Endothelial cell of umbilical vein (primary cell): Measurements from ENCODE around the gene BABAM2. TPM values are rescaled to one million over a fixed set of nuclear protein-coding genes. Genes with fewer than 3 reads are reported as not detected.

ENCODE experiments used
- BruUV-seq: library from RNA; stranded (reverse); fragments of 400-500 nt; replicated peaks from 2 replicates; lab custom pipeline; 2021; lab: Mats Ljungman, UMichigan
- CTCF ChIA-PET: fragments of 300-600, 350-600 bp; sonication (Branson Sonifier 250); formaldehyde crosslinking; loops from one replicate; lab custom pipeline; 2021; ENCODE audit warnings: antibody characterized with exemption, inconsistent platforms; lab: Charles Lee
- POLR2A ChIA-PET: fragments of 300-600, 350-600 bp; sonication (Branson Sonifier 250); formaldehyde crosslinking; loops from one replicate; lab custom pipeline; 2021; ENCODE audit warnings: antibody characterized with exemption, inconsistent platforms; lab: Charles Lee
- DNase-seq: peaks from one replicate; pipeline ENCODE4 v3.0.0-alpha.2; 2011; ENCODE audit warnings: low read depth, low spot score
- FAIRE-seq: peaks from 2 replicates; lab custom pipeline; 2011; peaks lifted over from hg19 to GRCh38; lab: Jason Lieb, UNC
- H2AFZ ChIP-seq: 2 replicates; pipeline ENCODE4 v1.6.0; 2012; ENCODE audit warnings: low read depth, low read length, control low read depth, inconsistent platforms
- H3K27ac ChIP-seq: 2 replicates; pipeline ENCODE4 v1.5.1; 2011; ENCODE audit warnings: low read depth, mild to moderate bottlenecking, control low read depth, low read length, moderate library complexity; ENCODE audit not compliant: insufficient read depth
- H3K27me3 ChIP-seq, 2 experiments: 2 replicates each; pipeline versions ENCODE4 v1.6.0 to v1.6.1; 2011; ENCODE audit warnings: low read length in 2 of 2, mixed read lengths in 1 of 2; ENCODE audit not compliant: control insufficient read depth in 2 of 2, insufficient read depth in 2 of 2
- H3K36me3 ChIP-seq, 2 experiments: 2 replicates in 1 of 2; 3 replicates in 1 of 2; pipeline ENCODE4 v1.5.1; 2011; ENCODE audit warnings: low read length in 2 of 2, mild to moderate bottlenecking in 1 of 2, moderate library complexity in 1 of 2; ENCODE audit not compliant: control insufficient read depth in 2 of 2, insufficient read depth in 2 of 2; ENCODE audit errors: extremely low read depth in 1 of 2
- H3K4me1 ChIP-seq: 3 replicates; pipeline ENCODE4 v1.5.1; 2011; ENCODE audit warnings: mild to moderate bottlenecking, low read length; ENCODE audit not compliant: control insufficient read depth, insufficient read depth; ENCODE audit errors: extremely low read depth
- H3K4me2 ChIP-seq: 2 replicates; pipeline ENCODE4 v1.6.1; 2011; ENCODE audit warnings: low read length, control low read depth, mixed read lengths; ENCODE audit not compliant: insufficient read depth
- H3K4me3 ChIP-seq, 3 experiments: fragments of 200-600 bp in 1 of 3; sonication (generic), shearing (Covaris generic) in 1 of 3; replicated peaks in 1 of 3; 2 replicates each; pipeline ENCODE4 v1.5.1; 2011 to 2016; ENCODE audit warnings: control low read depth in 3 of 3, low read length in 3 of 3, mild to moderate bottlenecking in 2 of 3, inconsistent platforms in 1 of 3, low read depth in 1 of 3, moderate library complexity in 1 of 3; ENCODE audit not compliant: insufficient read depth in 1 of 3
- H3K79me2 ChIP-seq: 2 replicates; pipeline ENCODE4 v1.6.0; 2012; ENCODE audit warnings: low read length, inconsistent platforms; ENCODE audit not compliant: control insufficient read depth, insufficient read depth
- H3K9ac ChIP-seq: replicated peaks from 2 replicates; pipeline ENCODE3; 2011; ENCODE audit warnings: low read length, control low read depth; ENCODE audit not compliant: insufficient read depth; ENCODE audit errors: extremely low read depth
- H3K9me1 ChIP-seq: replicated peaks from 3 replicates; pipeline ENCODE4 v1.6.0; 2011; ENCODE audit warnings: mild to moderate bottlenecking, low read length; ENCODE audit not compliant: control insufficient read depth, insufficient read depth; ENCODE audit errors: extremely low read depth
- H3K9me3 ChIP-seq: replicated peaks from 2 replicates; pipeline ENCODE4 v1.5.1; 2012; ENCODE audit warnings: low read length, inconsistent platforms; ENCODE audit not compliant: control insufficient read depth, insufficient read depth
- H4K20me1 ChIP-seq: replicated peaks from 2 replicates; pipeline ENCODE3; 2011; ENCODE audit warnings: mild to moderate bottlenecking, low read length; ENCODE audit not compliant: control insufficient read depth, insufficient read depth; ENCODE audit errors: extremely low read depth
- CTCF ChIP-seq, 2 donors: IDR thresholded peaks; 1 replicate in 1 of 2; 2 replicates in 1 of 2; pipeline ENCODE4 v1.5.1; 2011; ENCODE audit warnings: low read length in 2 of 2, mild to moderate bottlenecking in 2 of 2, moderate library complexity in 2 of 2, control low read depth in 1 of 2, inconsistent platforms in 1 of 2, low read depth in 1 of 2; ENCODE audit not compliant: insufficient read depth in 1 of 2; ENCODE audit errors: extremely low read depth in 1 of 2
- EZH2 ChIP-seq: IDR thresholded peaks from 2 replicates; pipeline ENCODE4 v1.6.1; 2012; ENCODE audit warnings: borderline replicate concordance, low read depth, mild to moderate bottlenecking, moderate library complexity, low read length, inconsistent platforms; ENCODE audit not compliant: severe bottlenecking
- FOS ChIP-seq: IDR thresholded peaks from 2 replicates; pipeline ENCODE4 v1.6.1; 2011; ENCODE audit warnings: mild to moderate bottlenecking, low read length, moderate library complexity, borderline replicate concordance; ENCODE audit not compliant: insufficient read depth
- GATA2 ChIP-seq: IDR thresholded peaks from 2 replicates; pipeline ENCODE4 v1.7.0; 2011; ENCODE audit warnings: low read depth, mild to moderate bottlenecking, moderate library complexity, mixed read lengths, low read length; ENCODE audit not compliant: insufficient read length, insufficient read depth
- JUN ChIP-seq: IDR thresholded peaks from 2 replicates; pipeline ENCODE4 v1.6.1; 2011; ENCODE audit warnings: borderline replicate concordance, low read depth; ENCODE audit not compliant: insufficient read length, insufficient read depth
- MAX ChIP-seq: IDR thresholded peaks from 2 replicates; pipeline ENCODE4 v1.6.1; 2011; ENCODE audit not compliant: insufficient read depth, insufficient read length
- MYC ChIP-seq: IDR thresholded peaks from one replicate; pipeline ENCODE4 v1.6.1; 2011; ENCODE audit warnings: mild to moderate bottlenecking, low read depth, low read length
- POLR2A ChIP-seq: IDR thresholded peaks from 2 replicates; pipeline ENCODE4 v1.6.1; 2012; ENCODE audit warnings: low read depth, mild to moderate bottlenecking, control low read depth, low read length
- POLR2AphosphoS5 ChIP-seq: IDR thresholded peaks from 2 replicates; pipeline ENCODE4 v1.6.1; 2012; ENCODE audit warnings: low read depth, mild to moderate bottlenecking, control low read depth, low read length, moderate library complexity; ENCODE audit not compliant: insufficient read depth
- dilution Hi-C: fragments of 300-500 bp; cut with MboI; formaldehyde crosslinking; loops from one replicate; pipeline ENCODE4 v1.15.0; 2019; ENCODE audit warnings: low sequenced_read_pairs; ENCODE audit not compliant: extremely low pct_ligation_motif_present
- intact Hi-C: fragments of 100-400 bp; cut with micrococcal nuclease; formaldehyde crosslinking; loops from one replicate; pipeline ENCODE4 v1.10.0; 2022
- polyA plus RNA-seq, 4 experiments: library from polyadenylated mRNA; depleted of rRNA in 3 of 4; stranded (reverse) in 3 of 4; unstranded in 1 of 4; fragments of >200 nt; gene quantifications; 2 replicates each; pipeline versions ENCODE4 v1.2.1 to v1.2.3, GENCODE V29; 2011 to 2012; ENCODE audit warnings: missing spikeins in 1 of 4
- total RNA-seq: library from RNA; stranded (reverse); gene quantifications from 2 replicates; pipeline ENCODE4 v1.2.3, GENCODE V29; 2021

BABAM2 gene
- total and polyA plus RNA-seq, 2 donors (not counting 3 experiments of a cell fraction or from before 2014, with no cell fraction given) = 19.9 to 27.6 TPM

GRCh38 chr2:28045676-28046351, 155.3 kb downstream of the BABAM2 start:
- Histone ChIP-seq H3K9ac (no peak overlapping the region), H3K9me3 (no peaks in the 10 kb centered on the region), H3K4me3 (no peak overlapping the region), H3K27me3 (no peaks in the 10 kb centered on the region), H3K4me2 (no peak overlapping the region), H2AFZ (no peak overlapping the region), H3K9me1 (no peaks in the 10 kb centered on the region), H3K36me3 (no peaks in the 10 kb centered on the region), H3K4me1 (peaks cover 21% of the 10 kb centered on the region), H3K79me2 (no peaks in the 10 kb centered on the region), H3K27ac (no peak overlapping the region), H4K20me1 (no peaks in the 10 kb centered on the region)
- no peak for TF ChIP-seq POLR2A
- no peak for TF ChIP-seq POLR2AphosphoS5
- TF ChIP-seq GATA2 = no peak
- no peak for FAIRE-seq
- DNase-seq = no peak
- POLR2A ChIA-PET = no interaction called here
- no TSS peak for BruUV-seq
- intact Hi-C loops (no loop called here), dilution Hi-C loops (no loop called here)
- CTCF ChIA-PET = interaction anchor here (1.0 to 1.7 kb wide), 2 partner anchors 8 to 91 kb away, joined by 3 read pairs; no protein-coding TSS in a partner anchor

GRCh38 chr2:28046921-28047320, 156.4 kb downstream of the BABAM2 start:
- peak overlapping the region; percentile 57 for H3K4me2 ChIP-seq
- H3K4me3 ChIP-seq = no peak overlapping the region
- no TSS peak for BruUV-seq
- no peak overlapping the region for H3K9ac ChIP-seq
- H3K36me3 ChIP-seq = no peaks in the 10 kb centered on the region
- intact Hi-C loops = no loop called here
- no peaks in the 10 kb centered on the region for H4K20me1 ChIP-seq
- DNase-seq (no peak), FAIRE-seq (no peak)
- H3K27ac ChIP-seq = peak overlapping the region; percentile 1
- TF ChIP-seq MYC (no peak), FOS (no peak), POLR2A (no peak), CTCF (IDR thresholded peaks at IDR 0.05; ENCODE audit: extremely low read depth in 1 of 2, insufficient read depth in 1 of 2, low read depth in 1 of 2, low read length in 2 of 2) (no peak), JUN (no peak), EZH2 (no peak), MAX (no peak), POLR2AphosphoS5 (no peak)
- CTCF ChIA-PET = interaction anchor here (0.9 to 1.7 kb wide), 2 partner anchors 9 to 44 kb away, joined by 3 read pairs; no protein-coding TSS in a partner anchor
- H2AFZ ChIP-seq = no peak overlapping the region
- peaks cover 21% of the 10 kb centered on the region for H3K4me1 ChIP-seq
- no peaks in the 10 kb centered on the region for H3K9me1 ChIP-seq
- POLR2A ChIA-PET = interaction anchor here (0.6 kb wide), 1 partner anchor 446 kb away, joined by 3 read pairs; no protein-coding TSS in a partner anchor
- H3K27me3 ChIP-seq = no peaks in the 10 kb centered on the region
- H3K79me2 ChIP-seq = no peaks in the 10 kb centered on the region
- H3K9me3 ChIP-seq = no peaks in the 10 kb centered on the region
- dilution Hi-C loops = no loop called here
